BLaER1 (cell line): Measurements from ENCODE around the gene PNMA3.
A peak's percentile ranks its signal among the peaks of the same experiment; 100 is the strongest.
"Not testable (repeated sequence)": the region's sequence is repeated elsewhere in the genome, so short reads cannot be mapped to it uniquely, and the experiment has no call there.

Source experiments
- H3K27ac ChIP-seq: shearing (Covaris generic); formaldehyde crosslinking; 2 replicates; pipeline ENCODE4 v1.8.1; 2022
- H3K27me3 ChIP-seq: shearing (Covaris generic); formaldehyde crosslinking; 2 replicates; pipeline ENCODE4 v1.8.1; 2022
- H3K36me3 ChIP-seq: shearing (Covaris generic); formaldehyde crosslinking; 2 replicates; pipeline ENCODE4 v1.8.1; 2022
- H3K4me1 ChIP-seq: shearing (Covaris generic); formaldehyde crosslinking; 2 replicates; pipeline ENCODE4 v1.8.1; 2022
- H3K4me2 ChIP-seq: shearing (Covaris generic); formaldehyde crosslinking; 2 replicates; pipeline ENCODE4 v1.8.1; 2022
- H3K4me3 ChIP-seq: shearing (Covaris generic); formaldehyde crosslinking; 2 replicates; pipeline ENCODE4 v1.8.1; 2022
- H3K9ac ChIP-seq: shearing (Covaris generic); formaldehyde crosslinking; 2 replicates; pipeline ENCODE4 v1.8.1; 2022
- H3K9me3 ChIP-seq: shearing (Covaris generic); formaldehyde crosslinking; 2 replicates; pipeline ENCODE4 v1.8.1; 2022
- H4K20me1 ChIP-seq: shearing (Covaris generic); formaldehyde crosslinking; 2 replicates; pipeline ENCODE4 v1.8.1; 2022
- Cebpa-rat ChIP-seq: shearing (Covaris generic); IDR thresholded peaks from 2 replicates; pipeline ENCODE4 v1.8.1; 2022

PNMA3 gene

GRCh38 chrX:153055871-153056749 lies at the start of gene PNMA3:
Gene PNMA3, plus strand, starts transcription at chrX:153056470. Its CDS starts 586 bp downstream, at chrX:153057056.
- peaks cover 74% of the 10 kb centered on the region for H3K27me3 ChIP-seq
- TF ChIP-seq Cebpa-rat: no peak
- no peak within 1 kb of the TSS for H3K9ac ChIP-seq
- H3K27ac ChIP-seq: no peak within 1 kb of the TSS
- peaks cover 15% of the 10 kb centered on the region for H3K9me3 ChIP-seq
- H3K36me3 ChIP-seq: no peaks in the 10 kb centered on the region
- no peaks in the 10 kb centered on the region for H4K20me1 ChIP-seq
- no peaks in the 10 kb centered on the region for H3K4me1 ChIP-seq
- H3K4me2 ChIP-seq: no peak within 1 kb of the TSS
- H3K4me3 ChIP-seq: no peak within 1 kb of the TSS

- not testable (repeated sequence) for H3K4me3 ChIP-seq, H3K9me3 ChIP-seq, H3K4me1 ChIP-seq, H3K9ac ChIP-seq, H3K27ac ChIP-seq, H3K36me3 ChIP-seq, H4K20me1 ChIP-seq, H3K4me2 ChIP-seq
- peaks cover 57% of the 10 kb centered on the region for H3K27me3 ChIP-seq
Measured at GRCh38 chrX:153017174-153017573, 39.1 kb upstream of the PNMA3 start.

- no peak overlapping the region for H3K27ac ChIP-seq
- H3K4me2 ChIP-seq: no peak overlapping the region
- no peaks in the 10 kb centered on the region for H3K36me3 ChIP-seq
- no peak for TF ChIP-seq Cebpa-rat
- peaks cover 56% of the 10 kb centered on the region for H3K27me3 ChIP-seq
- no peaks in the 10 kb centered on the region for H3K4me1 ChIP-seq
- H3K4me3 ChIP-seq: no peak overlapping the region
- no peaks in the 10 kb centered on the region for H4K20me1 ChIP-seq
- H3K9ac ChIP-seq: no peak overlapping the region
- peaks cover 6% of the 10 kb centered on the region; the same call in 1 of the 2 replicates for H3K9me3 ChIP-seq
Measured at GRCh38 chrX:153019166-153019565, 37.1 kb upstream of the PNMA3 start.

GRCh38 chrX:153026501-153026900 lies 29.8 kb upstream of the PNMA3 start:
- H3K4me1 ChIP-seq, H3K4me3 ChIP-seq, H3K9ac ChIP-seq, H3K4me2 ChIP-seq, H3K36me3 ChIP-seq, H3K9me3 ChIP-seq, H3K27ac ChIP-seq, H4K20me1 ChIP-seq: not testable (repeated sequence)
- H3K27me3 ChIP-seq: peaks cover 21% of the 10 kb centered on the region

- Histone ChIP-seq H3K4me1 (peaks cover 12% of the 10 kb centered on the region), H3K27me3 (peaks cover 11% of the 10 kb centered on the region), H3K9me3 (peaks cover 11% of the 10 kb centered on the region; the same call in 1 of the 2 replicates)
- not testable (repeated sequence) for H3K4me3 ChIP-seq, H3K4me2 ChIP-seq, H3K27ac ChIP-seq, H3K9ac ChIP-seq, H3K36me3 ChIP-seq, H4K20me1 ChIP-seq
Measured at GRCh38 chrX:153028487-153028886, 27.8 kb upstream of the PNMA3 start.

- Histone ChIP-seq H3K4me2 (no peak overlapping the region), H3K27ac (no peak overlapping the region)
Measured at GRCh38 chrX:153029162-153029561, 27.1 kb upstream of the PNMA3 start.

GRCh38 chrX:153029875-153030274 lies 26.4 kb upstream of the PNMA3 start:
- Histone ChIP-seq H3K4me3 (no peak overlapping the region), H4K20me1 (no peaks in the 10 kb centered on the region), H3K4me1 (peaks cover 12% of the 10 kb centered on the region), H3K27ac (no peak overlapping the region), H3K36me3 (no peaks in the 10 kb centered on the region), H3K9ac (no peak overlapping the region), H3K27me3 (peaks cover 15% of the 10 kb centered on the region), H3K9me3 (peaks cover 25% of the 10 kb centered on the region), H3K4me2 (no peak overlapping the region)
- TF ChIP-seq Cebpa-rat: no peak

More at GRCh38 chrX:153029162-153029561, 27.1 kb upstream of the PNMA3 start:
- no peaks in the 10 kb centered on the region for H4K20me1 ChIP-seq
- no peaks in the 10 kb centered on the region for H3K36me3 ChIP-seq
- no peak for TF ChIP-seq Cebpa-rat
- peaks cover 12% of the 10 kb centered on the region for H3K4me1 ChIP-seq
- peaks cover 13% of the 10 kb centered on the region for H3K27me3 ChIP-seq
- no peak overlapping the region for H3K9ac ChIP-seq
- peaks cover 18% of the 10 kb centered on the region for H3K9me3 ChIP-seq
- H3K4me3 ChIP-seq: no peak overlapping the region

GRCh38 chrX:153030801-153031200 lies 25.5 kb upstream of the PNMA3 start:
- no peaks in the 10 kb centered on the region for H3K36me3 ChIP-seq
- H3K27ac ChIP-seq: 0 out of 2 replicates have a peak overlapping the region, but pooled peaks have one; percentile 13
- no peak overlapping the region for H3K4me3 ChIP-seq
- no peak overlapping the region for H3K9ac ChIP-seq
- no peaks in the 10 kb centered on the region for H4K20me1 ChIP-seq
- peaks cover 12% of the 10 kb centered on the region for H3K4me1 ChIP-seq
- peaks cover 11% of the 10 kb centered on the region for H3K27me3 ChIP-seq
- H3K4me2 ChIP-seq: no peak overlapping the region
- H3K9me3 ChIP-seq: peaks cover 34% of the 10 kb centered on the region
- TF ChIP-seq Cebpa-rat: no peak

- Histone ChIP-seq H3K9ac (peak overlapping the region; percentile 63), H3K9me3 (peaks cover 45% of the 10 kb centered on the region), H3K4me2 (peak overlapping the region; percentile 82), H3K27ac (peak overlapping the region; percentile 67), H3K4me1 (peaks cover 12% of the 10 kb centered on the region), H3K36me3 (no peaks in the 10 kb centered on the region), H3K27me3 (peaks cover 22% of the 10 kb centered on the region), H3K4me3 (peak overlapping the region; percentile 67), H4K20me1 (no peaks in the 10 kb centered on the region)
- no peak for TF ChIP-seq Cebpa-rat
Measured at GRCh38 chrX:153032397-153033118, 23.7 kb upstream of the PNMA3 start.

GRCh38 chrX:153049093-153049492 lies 7.2 kb upstream of the PNMA3 start:
- H3K27ac ChIP-seq: no peak overlapping the region
- no peaks in the 10 kb centered on the region for H4K20me1 ChIP-seq
- TF ChIP-seq Cebpa-rat: no peak
- no peak overlapping the region for H3K4me3 ChIP-seq
- no peak overlapping the region for H3K9ac ChIP-seq
- peaks cover 58% of the 10 kb centered on the region for H3K9me3 ChIP-seq
- no peak overlapping the region for H3K4me2 ChIP-seq
- H3K27me3 ChIP-seq: peaks cover 61% of the 10 kb centered on the region
- H3K36me3 ChIP-seq: no peaks in the 10 kb centered on the region
- H3K4me1 ChIP-seq: no peaks in the 10 kb centered on the region
